Trophoblast cell (in vitro differentiated cells and primary cell): ENCODE results near the gene CELA3A.
"Not testable (repeated sequence)": the region's sequence is repeated elsewhere in the genome, so short reads cannot be mapped to it uniquely, and the experiment has no call there.

ENCODE experiments used
- DNase-seq, 2 donors: peaks; one replicate each; pipeline ENCODE4 v3.0.0-alpha.2; 2016
- H2AFZ ChIP-seq: 2 replicates; pipeline ENCODE4 v1.6.1; 2013; ENCODE audit warnings: low read length, moderate library complexity, mild to moderate bottlenecking; ENCODE audit not compliant: insufficient read depth, poor library complexity
- H2AK5ac ChIP-seq: 2 replicates; pipeline ENCODE4 v1.6.1; 2013; ENCODE audit warnings: mild to moderate bottlenecking, low read length
- H2BK120ac ChIP-seq: 2 replicates; pipeline ENCODE4 v1.6.1; 2013; ENCODE audit warnings: low read length, mild to moderate bottlenecking, moderate library complexity; ENCODE audit not compliant: insufficient read depth, poor library complexity
- H2BK12ac ChIP-seq: 2 replicates; pipeline ENCODE4 v1.6.1; 2013; ENCODE audit warnings: mild to moderate bottlenecking, low read length, moderate library complexity
- H2BK5ac ChIP-seq: 2 replicates; pipeline ENCODE4 v1.6.1; 2013; ENCODE audit warnings: low read length, low read depth, moderate library complexity, mild to moderate bottlenecking; ENCODE audit not compliant: poor library complexity
- H3K14ac ChIP-seq: 2 replicates; pipeline ENCODE4 v1.6.1; 2013; ENCODE audit warnings: mild to moderate bottlenecking, low read length
- H3K18ac ChIP-seq: 2 replicates; pipeline ENCODE4 v1.6.1; 2013; ENCODE audit warnings: mild to moderate bottlenecking, low read length
- H3K23ac ChIP-seq: 2 replicates; pipeline ENCODE4 v1.6.1; 2013; ENCODE audit warnings: low read length
- H3K27ac ChIP-seq: 2 replicates; pipeline ENCODE4 v1.5.1; 2013; ENCODE audit warnings: low read depth, mild to moderate bottlenecking, inconsistent platforms, low read length, moderate library complexity
- H3K27me3 ChIP-seq: 2 replicates; pipeline ENCODE4 v1.6.1; 2013; ENCODE audit warnings: inconsistent platforms, mild to moderate bottlenecking, low read length, moderate library complexity; ENCODE audit not compliant: insufficient read depth
- H3K36me3 ChIP-seq, 2 experiments: 1 replicate in 1 of 2; 2 replicates in 1 of 2; pipeline ENCODE4 v1.6.1; 2013; ENCODE audit warnings: low read length in 2 of 2, mild to moderate bottlenecking in 2 of 2, moderate library complexity in 1 of 2; ENCODE audit not compliant: insufficient read depth in 2 of 2, control insufficient read depth in 1 of 2
- H3K4ac ChIP-seq: 2 replicates; pipeline ENCODE4 v1.6.1; 2013; ENCODE audit warnings: low read depth, mild to moderate bottlenecking, low read length, moderate library complexity
- H3K4me1 ChIP-seq, 2 experiments: 1 replicate in 1 of 2; 2 replicates in 1 of 2; pipeline ENCODE4 v1.6.1; 2013; ENCODE audit warnings: low read length in 2 of 2, mild to moderate bottlenecking in 2 of 2, moderate library complexity in 1 of 2; ENCODE audit not compliant: insufficient read depth in 2 of 2, control insufficient read depth in 1 of 2
- H3K4me2 ChIP-seq: 2 replicates; pipeline ENCODE4 v1.6.1; 2013; ENCODE audit warnings: inconsistent platforms, mild to moderate bottlenecking, low read length, moderate library complexity
- H3K4me3 ChIP-seq: 2 replicates; pipeline ENCODE4 v1.5.1; 2013; ENCODE audit warnings: mild to moderate bottlenecking, low read depth, low read length, inconsistent platforms
- H3K79me1 ChIP-seq: one replicate; pipeline ENCODE4 v1.6.1; 2013; ENCODE audit warnings: low read length
- H3K79me2 ChIP-seq: 2 replicates; pipeline ENCODE4 v1.6.1; 2013; ENCODE audit warnings: low read length, mild to moderate bottlenecking; ENCODE audit not compliant: control insufficient read depth, insufficient read depth, poor library complexity
- H3K9ac ChIP-seq: 2 replicates; pipeline ENCODE4 v1.6.1; 2013; ENCODE audit warnings: mild to moderate bottlenecking, low read length
- H3K9me3 ChIP-seq: 2 replicates; pipeline ENCODE4 v1.6.1; 2013; ENCODE audit warnings: low read depth, mild to moderate bottlenecking, control low read depth, inconsistent platforms, low read length; ENCODE audit not compliant: insufficient read depth
- H4K12ac ChIP-seq: 2 replicates; pipeline ENCODE4 v1.6.1; 2013; ENCODE audit warnings: low read depth, mild to moderate bottlenecking, low read length, moderate library complexity
- H4K8ac ChIP-seq: 2 replicates; pipeline ENCODE4 v1.6.1; 2013; ENCODE audit warnings: low read depth, mild to moderate bottlenecking, low read length, moderate library complexity
- H4K91ac ChIP-seq: one replicate; pipeline ENCODE4 v1.6.1; 2013; ENCODE audit warnings: low read depth, mild to moderate bottlenecking, low read length, moderate library complexity
- WGBS: extraction: QIAGEN DNeasy Blood & Tissue Kit; methylation state at CpG from one replicate; pipeline ENCODE4 v1.1.7; 2013; ENCODE audit warnings: missing lambda C conversion rate; ENCODE audit not compliant: insufficient read length, insufficient coverage; ENCODE audit errors: extremely low coverage; 5-methylcytosine and 5-hydroxymethylcytosine counted together

The CELA3A gene

GRCh38 chr1:21976703-21977239 is 24.7 kb upstream of the CELA3A start, which contains the start of gene CELA3B:
Gene CELA3B (plus strand): TSS chr1:21977022. CDS start chr1:21977040, 18 bp downstream.
- not testable (repeated sequence) for H3K4ac ChIP-seq, H3K36me3 ChIP-seq, H3K18ac ChIP-seq, DNase-seq, H2BK5ac ChIP-seq, H2AK5ac ChIP-seq, H3K79me2 ChIP-seq, H3K4me3 ChIP-seq, H3K9ac ChIP-seq, H3K4me1 ChIP-seq, H3K27me3 ChIP-seq, H4K8ac ChIP-seq, H3K4me2 ChIP-seq, H2AFZ ChIP-seq, H2BK120ac ChIP-seq, H3K79me1 ChIP-seq, H4K12ac ChIP-seq, H3K23ac ChIP-seq, H3K14ac ChIP-seq, H3K27ac ChIP-seq, H3K9me3 ChIP-seq
- Histone ChIP-seq H2BK12ac (peak within 1 kb of the TSS; percentile 64), H4K91ac (peak within 1 kb of the TSS; percentile 37)
- WGBS = no CpG with 5 or more reads among the region's 9 CpGs

GRCh38 chr1:21978209-21978608 is 23.2 kb upstream of the CELA3A start:
- H4K91ac ChIP-seq, H3K9me3 ChIP-seq, H2BK120ac ChIP-seq, H3K79me2 ChIP-seq, H3K4ac ChIP-seq, H3K79me1 ChIP-seq, H3K18ac ChIP-seq, H4K8ac ChIP-seq, H3K27me3 ChIP-seq, H3K4me2 ChIP-seq, H3K9ac ChIP-seq, H3K4me3 ChIP-seq, H2AFZ ChIP-seq, H3K36me3 ChIP-seq, H2BK5ac ChIP-seq, H3K4me1 ChIP-seq, H4K12ac ChIP-seq, H2AK5ac ChIP-seq, H3K14ac ChIP-seq, H2BK12ac ChIP-seq, DNase-seq, H3K23ac ChIP-seq, H3K27ac ChIP-seq: not testable (repeated sequence)
- no CpG with 5 or more reads among the region's 11 CpGs for WGBS

GRCh38 chr1:21980515-21981220 is 20.8 kb upstream of the CELA3A start:
- not testable (repeated sequence) for H3K79me1 ChIP-seq, H2BK5ac ChIP-seq, H3K23ac ChIP-seq, H3K4me2 ChIP-seq, H2BK12ac ChIP-seq, H3K4me1 ChIP-seq, H2AFZ ChIP-seq, H3K4me3 ChIP-seq, H3K9me3 ChIP-seq, H2BK120ac ChIP-seq, H3K27me3 ChIP-seq, H4K12ac ChIP-seq, H3K36me3 ChIP-seq, H4K8ac ChIP-seq, H3K9ac ChIP-seq, H3K18ac ChIP-seq, H4K91ac ChIP-seq, H2AK5ac ChIP-seq, H3K27ac ChIP-seq, H3K4ac ChIP-seq, H3K79me2 ChIP-seq, H3K14ac ChIP-seq
- no CpG with 5 or more reads among the region's 21 CpGs for WGBS
- peak in 1 of 2 donors; percentile 54 for DNase-seq

- not testable (repeated sequence) for H4K91ac ChIP-seq, H3K23ac ChIP-seq, H4K12ac ChIP-seq, H3K27me3 ChIP-seq, H3K4me1 ChIP-seq, H3K9me3 ChIP-seq, H3K36me3 ChIP-seq, H2BK5ac ChIP-seq, H2BK12ac ChIP-seq, H3K79me2 ChIP-seq, H3K4me2 ChIP-seq, H3K4me3 ChIP-seq, H3K27ac ChIP-seq, H3K14ac ChIP-seq, H2AFZ ChIP-seq, H3K4ac ChIP-seq, H2BK120ac ChIP-seq, H3K9ac ChIP-seq, H4K8ac ChIP-seq, DNase-seq, H3K18ac ChIP-seq, H3K79me1 ChIP-seq, H2AK5ac ChIP-seq
- WGBS = no CpG with 5 or more reads among the region's 4 CpGs
These were observed 20.2 kb upstream of the CELA3A start for GRCh38 chr1:21981253-21981652.
